Upper lobe of left lung (tissue), 4 donors: Measurements from ENCODE around the gene ZNF552.

Source experiments
- CTCF ChIP-seq, 6 experiments: fragments of 450-650 bp in 4 of 6; fragments of 200-600 bp in 2 of 6; sonication (generic) in 2 of 6; IDR thresholded peaks; one replicate each; pipeline ENCODE4 v1.5.1; 2016 to 2019; ENCODE audit warnings: antibody characterized with exemption in 6 of 6
- POLR2A ChIP-seq, 4 donors: fragments of 450-650 bp; IDR thresholded peaks; one replicate each; pipeline ENCODE4 v1.5.1; 2016 to 2017; ENCODE audit warnings: antibody characterized with exemption in 4 of 4, mild to moderate bottlenecking in 2 of 4

DNA sequence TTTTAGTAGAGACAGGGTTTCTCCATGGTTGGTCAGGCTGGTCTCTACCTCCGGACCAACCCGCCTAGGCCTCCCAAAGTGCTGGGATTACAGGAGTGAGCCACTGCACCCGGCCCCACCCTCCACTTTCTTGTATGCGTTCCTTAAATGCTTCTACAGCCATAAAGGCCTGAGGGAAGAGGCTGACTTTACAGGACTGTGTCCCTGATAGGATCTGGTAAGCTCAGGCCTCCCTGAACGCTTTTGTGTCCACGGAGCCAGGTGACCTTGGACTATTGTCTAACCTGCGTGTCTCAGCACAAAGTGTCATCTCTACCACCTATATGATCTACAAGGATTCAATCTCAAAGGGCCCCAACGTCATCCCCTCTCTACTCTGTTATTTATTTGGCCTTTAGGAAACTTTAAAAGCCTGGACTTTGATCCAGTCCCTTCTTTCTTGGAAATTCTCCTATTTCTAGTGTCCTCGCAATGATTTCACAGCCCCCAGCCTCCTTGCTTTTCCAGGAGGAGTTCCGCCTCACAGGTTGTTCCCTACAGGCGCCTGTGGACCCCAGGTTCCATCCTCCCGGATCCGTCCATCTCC, 701 bp downstream of the ZNF552 start:
- TF ChIP-seq POLR2A (IDR thresholded peaks at IDR 0.05) (no peak), CTCF (IDR thresholded peaks at IDR 0.05) (no peak)
